Transverse colon (tissue), 4 donors: ENCODE measurements around the gene CFLAR.

Experiments used
- POLR2A ChIP-seq: fragments of 450-650 bp; IDR thresholded peaks from one replicate; pipeline ENCODE4 v1.6.1; 2016; ENCODE audit warnings: antibody characterized with exemption, mild to moderate bottlenecking, moderate library complexity
- POLR2AphosphoS5 ChIP-seq, 3 donors: sonication (generic); formaldehyde crosslinking; IDR thresholded peaks; one replicate each; pipeline ENCODE4 v1.6.1; 2016; ENCODE audit warnings: antibody characterized with exemption in 3 of 3
- TF ChIP-seq, protein P1 (sequence below), 5 experiments: fragments of 200-600 bp in 3 of 5; fragments of 450-650 bp in 2 of 5; sonication (generic) in 3 of 5; IDR thresholded peaks; 1 replicate in 2 of 5; 2 replicates in 3 of 5; pipeline ENCODE4 v1.5.1; 2016 to 2017; ENCODE audit warnings: antibody characterized with exemption in 5 of 5, inconsistent platforms in 3 of 5, mild to moderate bottlenecking in 2 of 5, moderate library complexity in 1 of 5

DNA sequence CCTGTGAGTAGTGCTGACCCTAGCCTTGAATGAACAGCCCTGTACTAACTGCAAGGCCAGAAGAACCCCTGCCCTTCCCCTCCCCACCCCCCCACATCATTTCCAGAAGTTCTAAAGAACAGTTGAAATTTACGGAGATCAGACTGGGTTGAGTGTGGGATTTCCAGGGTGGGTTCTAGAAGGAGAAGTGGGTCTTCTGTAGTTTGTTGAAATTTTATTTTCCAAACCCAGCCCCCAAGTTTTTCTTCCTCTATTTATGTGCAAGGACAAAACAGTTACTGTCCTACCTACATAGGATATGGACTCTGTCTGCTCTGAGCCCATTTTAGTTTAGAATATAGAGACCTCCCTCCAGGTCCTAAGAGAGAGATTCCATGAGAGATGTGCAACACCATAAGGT is 40.7 kb downstream of the CFLAR start:
- TF ChIP-seq, protein P1, sequence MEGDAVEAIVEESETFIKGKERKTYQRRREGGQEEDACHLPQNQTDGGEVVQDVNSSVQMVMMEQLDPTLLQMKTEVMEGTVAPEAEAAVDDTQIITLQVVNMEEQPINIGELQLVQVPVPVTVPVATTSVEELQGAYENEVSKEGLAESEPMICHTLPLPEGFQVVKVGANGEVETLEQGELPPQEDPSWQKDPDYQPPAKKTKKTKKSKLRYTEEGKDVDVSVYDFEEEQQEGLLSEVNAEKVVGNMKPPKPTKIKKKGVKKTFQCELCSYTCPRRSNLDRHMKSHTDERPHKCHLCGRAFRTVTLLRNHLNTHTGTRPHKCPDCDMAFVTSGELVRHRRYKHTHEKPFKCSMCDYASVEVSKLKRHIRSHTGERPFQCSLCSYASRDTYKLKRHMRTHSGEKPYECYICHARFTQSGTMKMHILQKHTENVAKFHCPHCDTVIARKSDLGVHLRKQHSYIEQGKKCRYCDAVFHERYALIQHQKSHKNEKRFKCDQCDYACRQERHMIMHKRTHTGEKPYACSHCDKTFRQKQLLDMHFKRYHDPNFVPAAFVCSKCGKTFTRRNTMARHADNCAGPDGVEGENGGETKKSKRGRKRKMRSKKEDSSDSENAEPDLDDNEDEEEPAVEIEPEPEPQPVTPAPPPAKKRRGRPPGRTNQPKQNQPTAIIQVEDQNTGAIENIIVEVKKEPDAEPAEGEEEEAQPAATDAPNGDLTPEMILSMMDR (IDR thresholded peaks at IDR 0.05), result no peak
- no peak for TF ChIP-seq POLR2A
- no peak for TF ChIP-seq POLR2AphosphoS5 (IDR thresholded peaks at IDR 0.05)
